Hepatocyte (in vitro differentiated cells): Measurements from ENCODE around the gene LILRA5.

Experiments used
- EZH2phosphoT487 ChIP-seq: fragments of 200-600 bp; sonication (generic); IDR thresholded peaks from one replicate; pipeline ENCODE4 v1.6.1; 2018; ENCODE audit warnings: antibody characterized with exemption, mild to moderate bottlenecking, low read depth, moderate library complexity; ENCODE audit not compliant: unreplicated experiment, severe bottlenecking
- TF ChIP-seq, protein P1 (sequence below): fragments of 200-600 bp; sonication (generic); IDR thresholded peaks from 2 replicates; pipeline ENCODE4 v1.5.1; 2016; ENCODE audit warnings: antibody characterized with exemption, mild to moderate bottlenecking; ENCODE audit not compliant: poor library complexity

DNA sequence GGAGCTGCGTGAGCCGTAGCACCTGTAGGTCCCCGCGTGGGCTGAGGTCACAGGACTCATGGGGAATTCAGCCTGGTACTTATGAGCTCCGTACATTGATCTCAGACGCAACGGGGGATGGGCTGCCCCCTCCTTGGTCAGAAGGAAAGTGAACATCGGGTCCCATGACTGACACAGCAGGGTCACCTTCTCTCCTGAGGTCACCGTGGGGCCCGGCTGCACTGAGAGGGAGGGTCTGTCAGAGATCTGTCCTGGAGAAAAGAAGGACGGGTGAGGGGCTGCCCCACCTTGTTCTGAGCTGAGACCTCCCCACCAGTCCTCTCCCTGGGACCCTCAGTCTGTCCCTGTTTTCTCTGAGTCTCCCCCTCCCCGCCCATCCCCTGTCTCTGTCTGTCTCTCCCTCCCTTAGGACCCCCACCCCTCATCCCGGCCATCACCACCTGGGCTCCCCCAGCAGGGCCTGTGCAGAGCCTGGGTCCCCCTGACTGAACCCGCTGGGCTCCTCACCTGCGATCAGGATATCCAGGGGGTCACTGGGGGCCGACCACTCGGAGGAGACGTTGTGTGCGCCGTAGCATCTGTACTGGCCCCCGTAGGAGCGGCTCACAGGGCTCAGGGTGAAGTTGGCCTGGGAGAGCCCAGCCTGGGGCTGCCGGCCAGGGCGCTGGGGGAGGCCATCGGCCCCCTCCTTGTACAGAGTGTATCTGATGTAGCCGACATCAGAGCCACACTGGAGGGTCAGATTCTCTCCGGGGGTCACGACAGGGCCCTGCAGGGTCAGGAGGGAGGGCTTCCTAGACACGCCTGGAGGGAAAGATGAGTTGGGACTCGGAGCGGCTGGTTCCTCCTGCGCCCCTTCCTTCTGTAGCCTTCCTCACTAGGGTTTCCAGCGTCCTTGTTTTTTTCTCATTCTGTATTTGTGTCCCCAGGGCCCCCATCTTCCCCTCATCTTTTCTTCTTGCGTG is 24.2 kb upstream of the LILRA5 start:
- TF ChIP-seq, protein P1, sequence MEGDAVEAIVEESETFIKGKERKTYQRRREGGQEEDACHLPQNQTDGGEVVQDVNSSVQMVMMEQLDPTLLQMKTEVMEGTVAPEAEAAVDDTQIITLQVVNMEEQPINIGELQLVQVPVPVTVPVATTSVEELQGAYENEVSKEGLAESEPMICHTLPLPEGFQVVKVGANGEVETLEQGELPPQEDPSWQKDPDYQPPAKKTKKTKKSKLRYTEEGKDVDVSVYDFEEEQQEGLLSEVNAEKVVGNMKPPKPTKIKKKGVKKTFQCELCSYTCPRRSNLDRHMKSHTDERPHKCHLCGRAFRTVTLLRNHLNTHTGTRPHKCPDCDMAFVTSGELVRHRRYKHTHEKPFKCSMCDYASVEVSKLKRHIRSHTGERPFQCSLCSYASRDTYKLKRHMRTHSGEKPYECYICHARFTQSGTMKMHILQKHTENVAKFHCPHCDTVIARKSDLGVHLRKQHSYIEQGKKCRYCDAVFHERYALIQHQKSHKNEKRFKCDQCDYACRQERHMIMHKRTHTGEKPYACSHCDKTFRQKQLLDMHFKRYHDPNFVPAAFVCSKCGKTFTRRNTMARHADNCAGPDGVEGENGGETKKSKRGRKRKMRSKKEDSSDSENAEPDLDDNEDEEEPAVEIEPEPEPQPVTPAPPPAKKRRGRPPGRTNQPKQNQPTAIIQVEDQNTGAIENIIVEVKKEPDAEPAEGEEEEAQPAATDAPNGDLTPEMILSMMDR: no peak
- no peak for TF ChIP-seq EZH2phosphoT487
